Measurements from ENCODE around the gene ADGRV1.
A peak's percentile ranks its signal among the peaks of the same experiment; 100 is the strongest.
"Not testable (repeated sequence)": the region's sequence is repeated elsewhere in the genome, so short reads cannot be mapped to it uniquely, and the experiment has no call there.

Gene ADGRV1

DNA sequence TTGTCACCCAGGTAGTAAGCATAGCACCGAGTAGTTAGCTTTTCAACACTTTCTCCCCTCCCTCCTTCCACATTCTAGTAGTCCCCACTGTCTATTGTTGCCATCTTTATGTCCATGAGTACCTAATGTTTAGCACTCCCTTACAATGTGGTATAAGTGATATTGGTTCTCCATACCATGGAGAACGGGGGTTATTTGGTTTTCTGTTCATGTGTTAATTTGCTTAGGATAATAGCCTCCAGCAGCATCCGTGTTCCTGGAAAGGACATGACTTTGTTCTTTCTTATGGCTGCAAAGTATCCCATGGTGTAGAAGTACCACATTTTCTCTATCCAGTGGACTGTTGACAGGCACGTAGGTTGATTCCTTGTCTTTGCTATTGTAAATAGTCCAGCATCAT, 353.9 kb downstream of the ADGRV1 start:
- FAIRE-seq, result no peak

DNA sequence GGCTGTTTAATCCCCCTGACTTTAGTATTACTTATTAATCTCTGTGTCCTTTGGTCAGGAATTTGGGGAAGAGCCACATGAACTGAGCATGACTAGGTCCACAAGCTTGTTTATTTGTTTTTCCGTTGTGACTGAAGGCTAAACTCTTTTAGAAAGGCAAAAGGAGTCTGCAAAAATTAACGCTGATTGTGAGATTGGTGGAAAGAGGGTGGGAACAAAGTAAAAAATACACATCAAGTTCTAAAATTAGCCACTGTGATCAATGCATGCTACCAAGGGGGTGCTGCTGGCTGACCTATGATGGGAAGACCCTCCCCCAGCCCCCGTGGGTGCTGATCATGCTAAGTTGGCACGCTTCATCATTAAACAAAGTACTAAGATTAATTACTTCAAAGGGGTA, 356.8 kb downstream of the ADGRV1 start:
- FAIRE-seq, result no peak

DNA sequence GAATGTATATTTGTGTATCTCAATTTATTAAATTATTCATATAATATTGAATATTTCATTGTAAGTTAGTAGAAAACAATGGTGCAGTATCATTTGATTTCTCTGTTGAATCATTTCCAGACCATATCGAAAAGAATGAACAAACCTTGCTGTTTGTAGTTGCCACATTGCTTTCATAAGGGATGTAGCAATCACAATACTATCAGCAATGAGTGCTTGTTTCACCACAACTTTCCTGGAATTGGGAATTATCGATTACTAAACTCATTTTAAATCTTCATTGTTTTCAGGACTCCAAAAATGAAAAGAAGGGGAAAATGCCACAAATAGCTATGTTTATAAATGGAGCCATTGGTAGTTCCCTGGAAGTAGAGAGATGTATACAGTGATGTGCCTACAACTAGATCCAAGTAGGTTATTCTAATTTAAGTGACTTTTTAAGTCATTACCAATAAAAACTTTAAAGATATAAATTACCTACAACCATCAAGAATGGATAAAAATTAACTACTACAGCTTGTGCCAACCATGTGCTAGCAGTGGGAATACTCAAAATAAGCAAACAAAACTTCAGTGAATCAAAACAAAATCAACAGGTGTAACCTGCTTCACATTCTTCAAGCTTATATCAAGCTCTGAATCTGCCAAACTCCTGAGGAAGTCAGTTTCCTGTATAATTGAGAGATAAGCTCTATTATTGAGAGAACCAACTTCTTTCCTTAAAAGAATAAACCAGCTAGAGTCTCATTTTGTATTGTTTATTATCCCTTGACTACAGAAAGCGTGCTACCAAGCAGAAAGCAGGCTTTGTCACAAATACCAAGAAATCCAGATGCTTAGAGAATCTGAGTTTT, 358.6 kb downstream of the ADGRV1 start:
- no peak for FAIRE-seq

DNA sequence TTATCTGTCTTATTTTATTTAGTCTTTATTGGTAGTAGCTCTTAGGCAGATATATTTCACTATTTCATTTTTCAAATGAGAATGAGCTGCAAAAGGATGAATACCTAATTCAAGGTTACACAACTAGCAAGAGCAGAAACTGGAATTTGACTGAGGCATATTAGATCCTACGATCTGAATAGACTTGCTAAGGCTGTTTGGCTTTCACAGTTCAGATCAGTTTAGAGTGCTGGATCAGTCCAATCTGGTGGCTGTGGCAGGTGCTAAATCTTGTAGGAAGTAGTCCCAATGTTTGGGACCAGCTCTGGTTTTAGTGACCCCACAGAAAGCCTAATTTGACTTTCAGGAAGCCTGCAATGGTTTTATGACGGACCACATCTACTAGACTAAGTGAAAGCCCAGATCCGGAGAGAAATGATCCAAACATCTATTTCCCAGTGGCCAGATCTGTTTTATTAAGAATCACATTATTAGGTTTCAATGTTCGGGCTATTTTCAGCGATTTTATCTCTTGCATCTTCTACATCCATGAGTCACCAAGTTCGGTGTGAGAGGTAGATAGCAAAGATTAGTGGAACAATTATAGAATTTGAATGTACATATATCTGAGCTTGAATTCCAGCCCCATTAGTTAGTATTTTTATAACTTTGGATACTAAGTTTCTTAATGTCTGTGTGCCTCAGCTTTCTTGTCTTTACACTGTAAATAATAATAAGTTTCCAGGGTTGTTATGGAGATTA, 359.5 kb downstream of the ADGRV1 start:
- FAIRE-seq, result no peak

DNA sequence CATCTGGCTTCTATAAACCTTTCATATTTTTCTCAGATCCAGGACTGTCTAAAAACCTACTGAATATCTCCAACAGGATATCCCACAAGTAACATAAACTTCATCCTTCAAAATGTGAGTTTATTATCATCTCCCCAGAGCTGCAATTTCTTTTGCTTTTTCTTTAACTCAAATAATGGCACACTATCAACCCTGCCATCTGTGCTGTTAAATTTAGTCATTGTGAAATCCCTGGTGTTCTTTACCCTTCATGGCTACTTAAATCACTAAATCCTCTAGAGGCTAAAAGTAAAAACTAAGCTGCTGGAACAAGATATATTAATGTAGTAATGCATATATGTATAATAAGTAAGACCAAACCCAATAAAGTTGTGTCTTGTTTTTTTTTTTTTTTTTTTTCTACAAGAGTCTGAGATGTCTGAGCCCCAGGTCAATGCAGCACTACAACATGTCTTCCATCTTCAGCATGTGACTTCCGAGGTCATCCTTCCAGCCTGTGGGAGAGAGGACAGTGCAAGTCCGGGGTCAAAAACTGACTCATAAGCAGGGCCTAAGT, 362.9 kb downstream of the ADGRV1 start:
- no peak for FAIRE-seq

DNA sequence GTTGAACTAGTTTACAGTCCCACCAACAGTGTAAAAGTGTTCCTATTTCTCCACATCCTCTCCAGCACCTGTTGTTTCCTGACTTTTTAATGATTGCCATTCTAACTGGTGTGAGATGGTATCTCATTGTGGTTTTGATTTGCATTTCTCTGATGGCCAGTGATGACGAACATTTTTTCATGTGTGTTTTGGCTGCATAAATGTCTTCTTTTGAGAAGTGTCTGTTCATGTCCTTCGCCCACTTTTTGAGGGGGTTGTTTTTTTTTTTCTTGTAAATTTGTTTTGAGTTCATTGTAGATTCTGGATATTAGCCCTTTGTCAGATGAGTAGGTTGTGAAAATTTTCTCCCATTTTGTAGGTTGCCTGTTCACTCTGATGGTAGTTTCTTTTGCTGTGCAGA, 365.6 kb downstream of the ADGRV1 start:
- not testable (repeated sequence) for FAIRE-seq

DNA sequence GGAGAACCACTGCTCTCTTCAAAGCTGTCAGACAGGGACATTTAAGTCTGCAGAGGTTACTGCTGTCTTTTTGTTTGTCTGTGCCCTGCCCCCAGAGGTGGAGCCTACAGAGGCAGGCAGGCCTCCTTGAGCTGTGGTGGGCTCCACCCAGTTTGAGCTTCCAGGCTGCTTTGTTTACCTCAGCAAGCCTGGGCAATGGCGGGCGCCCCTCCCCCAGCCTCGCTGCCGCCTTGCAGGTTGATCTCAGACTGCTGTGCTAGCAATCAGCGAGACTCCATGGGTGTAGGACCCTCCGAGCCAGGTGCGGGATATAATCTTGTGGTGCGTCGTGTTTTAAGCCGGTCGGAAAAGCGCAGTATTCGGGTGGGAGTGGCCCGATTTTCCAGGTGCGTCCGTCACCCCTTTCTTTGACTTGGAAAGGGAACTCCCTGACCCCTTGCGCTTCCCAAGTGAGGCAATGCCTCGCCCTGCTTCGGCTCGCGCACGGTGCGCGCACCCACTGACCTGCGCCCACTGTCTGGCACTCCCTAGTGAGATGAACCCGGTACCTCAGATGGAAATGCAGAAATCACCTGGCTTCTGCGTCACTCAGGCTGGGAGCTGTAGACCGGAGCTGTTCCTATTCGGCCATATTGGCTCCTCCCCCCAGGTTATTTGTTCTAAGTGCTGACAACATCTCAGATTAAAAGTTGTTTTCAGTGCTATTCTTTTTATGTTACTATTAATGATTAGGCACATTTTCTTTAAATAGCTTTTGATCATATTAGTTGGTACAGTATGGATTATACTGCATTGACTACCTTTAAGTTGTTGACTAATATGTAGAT, 370.6 kb downstream of the ADGRV1 start:
- FAIRE-seq, result not testable (repeated sequence)

DNA sequence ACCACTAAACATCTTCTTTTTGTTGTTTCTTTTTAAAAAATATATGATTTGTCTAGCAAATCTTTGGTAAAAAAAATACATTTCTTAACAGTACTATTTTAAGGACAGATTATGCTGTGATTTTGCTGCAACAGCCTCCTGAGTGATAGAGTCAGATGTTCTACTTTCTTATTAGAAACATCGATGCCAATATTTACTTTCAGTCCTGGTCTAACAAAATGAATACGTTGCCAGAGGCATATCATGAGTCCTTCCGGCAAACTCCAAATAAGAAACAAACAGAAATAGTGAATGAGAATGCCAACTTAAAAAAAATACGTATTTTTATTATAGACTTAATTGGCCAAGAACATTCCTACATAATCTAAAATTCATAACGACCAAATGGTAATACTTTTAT, 371.5 kb downstream of the ADGRV1 start:
- no peak for FAIRE-seq

DNA sequence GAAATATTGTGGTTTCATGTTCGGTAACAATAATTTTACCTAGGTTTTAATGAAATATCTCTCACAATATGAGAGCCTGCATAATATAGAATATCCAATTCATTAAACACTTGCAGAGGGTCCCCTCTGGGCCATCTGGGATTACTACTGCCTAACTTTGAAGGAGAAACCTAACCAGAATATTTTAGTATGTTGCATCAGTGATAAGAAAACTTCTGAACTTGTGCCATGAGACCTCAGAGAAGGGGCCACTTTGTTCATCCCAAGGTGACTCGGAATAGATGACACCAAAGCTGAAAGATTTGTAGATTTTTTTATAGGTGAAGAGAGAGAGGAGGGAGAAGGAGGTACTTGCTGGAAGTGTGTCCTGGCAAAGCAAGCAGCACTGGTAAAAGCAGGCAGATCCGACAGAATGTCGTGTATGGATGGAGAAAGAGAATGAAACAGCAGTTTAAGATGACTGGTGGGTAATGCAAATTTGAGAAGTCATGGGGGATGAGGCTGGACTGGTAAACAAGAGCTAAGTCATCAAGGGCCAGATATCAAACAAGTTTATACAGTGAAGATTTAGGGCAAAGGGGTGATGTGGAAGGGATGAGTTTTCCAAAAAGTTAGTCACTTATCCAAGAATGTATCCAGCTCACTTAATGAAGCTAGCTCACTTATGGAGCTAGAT, 372.3 kb downstream of the ADGRV1 start:
- FAIRE-seq, result no peak

DNA sequence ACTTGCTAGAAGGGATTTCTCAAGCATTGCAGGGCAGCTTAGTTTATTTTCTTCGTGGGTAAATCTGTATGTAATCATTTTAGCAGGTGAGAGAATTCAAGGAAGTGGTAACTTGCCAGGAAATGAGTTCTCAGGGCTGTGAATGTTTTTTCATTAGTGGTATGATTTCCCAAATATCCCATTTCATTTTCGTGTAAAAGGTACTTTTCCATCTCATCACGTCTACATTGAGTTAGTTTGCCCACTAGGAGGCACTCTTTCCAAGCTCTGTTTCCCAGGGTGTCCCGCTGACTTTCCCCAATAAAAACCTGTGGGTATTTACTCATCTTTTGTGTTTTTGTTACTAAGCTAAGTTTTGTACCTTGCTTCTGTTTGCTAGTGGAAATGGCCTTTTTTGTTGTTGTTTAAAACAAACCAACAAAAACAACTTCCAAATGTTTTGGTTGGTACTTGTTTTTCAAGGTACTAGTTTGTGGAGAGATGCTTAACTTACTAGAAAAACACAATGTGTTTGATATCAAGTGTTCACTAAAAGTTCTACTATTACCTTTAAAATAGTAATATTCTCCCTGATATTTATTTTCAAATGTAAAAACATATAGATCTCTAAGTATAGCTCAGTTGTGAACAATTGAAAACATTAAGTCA, 373.6 kb downstream of the ADGRV1 start:
- peak; percentile 66 for FAIRE-seq

DNA sequence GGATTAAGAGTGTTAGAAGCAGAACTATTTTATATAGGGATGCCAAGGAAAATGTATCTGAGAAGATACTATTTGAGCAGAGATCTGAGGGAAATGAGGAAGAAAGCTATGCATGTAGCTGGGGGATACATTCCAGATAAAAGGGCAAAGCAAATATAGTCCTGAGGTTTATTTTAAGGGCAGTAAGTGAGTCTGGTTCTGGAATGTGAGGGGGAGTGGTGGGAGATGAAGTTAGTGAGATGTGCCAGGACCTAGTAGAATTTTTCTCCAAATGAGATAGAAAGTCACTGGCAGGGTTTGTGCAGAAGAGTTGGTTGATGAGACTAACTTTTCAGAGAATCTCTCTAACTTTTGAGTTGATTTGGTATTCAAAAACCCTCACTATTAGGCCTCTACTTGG, 374.7 kb downstream of the ADGRV1 start:
- FAIRE-seq, result no peak

DNA sequence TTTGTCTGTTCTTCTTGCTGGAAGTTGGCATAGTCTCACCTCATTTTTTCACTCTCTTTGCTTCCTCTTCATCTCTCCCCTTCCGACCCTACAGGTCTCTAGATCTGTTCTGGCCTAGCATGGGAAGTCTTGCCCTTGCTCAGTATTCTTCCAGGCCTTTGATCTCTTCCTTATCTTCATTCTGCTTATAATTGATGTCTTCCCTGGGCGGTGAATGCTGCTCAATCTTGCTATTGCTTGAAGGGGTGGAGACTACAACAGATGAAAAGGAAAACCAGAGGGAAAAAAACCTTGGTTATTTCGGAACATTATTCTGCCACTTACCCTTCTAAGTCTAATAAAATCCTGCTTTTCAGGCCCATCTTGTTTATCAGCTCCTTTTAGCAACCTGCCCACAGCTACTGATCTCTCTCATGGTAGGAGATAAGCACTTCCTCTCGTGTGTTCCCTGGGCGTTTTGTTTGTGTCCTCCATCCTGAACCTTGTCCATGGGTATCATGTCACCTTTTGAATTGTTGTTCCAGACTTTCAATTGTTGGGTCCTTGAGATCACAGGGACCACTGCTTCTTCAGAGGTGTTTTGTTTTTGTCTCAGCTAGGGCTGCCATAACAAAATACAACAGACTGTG, 375.6 kb downstream of the ADGRV1 start:
- no peak for FAIRE-seq

DNA sequence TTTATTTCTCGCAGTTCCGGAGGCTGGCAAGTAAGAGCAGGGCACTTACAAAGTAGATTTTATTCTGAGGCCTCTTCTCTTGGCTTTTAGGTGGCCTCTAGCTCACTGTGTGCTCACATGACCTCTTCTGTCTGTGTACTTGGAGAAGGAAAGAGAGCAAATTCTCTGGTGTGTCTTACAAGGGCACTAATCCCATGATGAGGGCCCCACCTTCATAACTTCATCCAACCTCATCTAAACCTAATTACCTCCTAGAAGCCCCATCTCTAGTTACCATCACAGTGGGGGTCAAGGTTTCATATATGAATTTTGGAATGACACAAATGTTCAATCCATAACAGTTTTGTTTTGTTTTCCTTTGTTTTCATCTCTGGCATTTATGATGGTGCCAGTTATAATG, 376.1 kb downstream of the ADGRV1 start:
- FAIRE-seq, result no peak

DNA sequence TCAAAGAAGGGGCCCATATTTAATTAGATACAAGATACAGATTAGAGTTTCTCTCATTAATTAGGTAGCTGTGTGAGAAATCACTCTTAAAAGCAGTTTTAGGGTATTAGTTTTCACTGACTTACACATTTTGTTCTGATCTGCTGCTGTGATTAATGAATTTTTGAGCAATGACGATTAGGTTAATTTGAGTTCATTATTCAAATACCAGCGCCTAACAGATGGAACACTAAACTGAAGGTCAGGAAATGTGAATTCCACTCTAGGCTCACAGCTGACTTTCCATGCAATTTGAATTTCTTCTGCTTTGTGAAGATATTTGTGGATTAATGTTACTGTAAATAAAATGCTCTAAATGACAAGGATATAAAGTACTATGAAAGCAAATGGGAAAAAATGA, 380.6 kb downstream of the ADGRV1 start:
- FAIRE-seq, result no peak

DNA sequence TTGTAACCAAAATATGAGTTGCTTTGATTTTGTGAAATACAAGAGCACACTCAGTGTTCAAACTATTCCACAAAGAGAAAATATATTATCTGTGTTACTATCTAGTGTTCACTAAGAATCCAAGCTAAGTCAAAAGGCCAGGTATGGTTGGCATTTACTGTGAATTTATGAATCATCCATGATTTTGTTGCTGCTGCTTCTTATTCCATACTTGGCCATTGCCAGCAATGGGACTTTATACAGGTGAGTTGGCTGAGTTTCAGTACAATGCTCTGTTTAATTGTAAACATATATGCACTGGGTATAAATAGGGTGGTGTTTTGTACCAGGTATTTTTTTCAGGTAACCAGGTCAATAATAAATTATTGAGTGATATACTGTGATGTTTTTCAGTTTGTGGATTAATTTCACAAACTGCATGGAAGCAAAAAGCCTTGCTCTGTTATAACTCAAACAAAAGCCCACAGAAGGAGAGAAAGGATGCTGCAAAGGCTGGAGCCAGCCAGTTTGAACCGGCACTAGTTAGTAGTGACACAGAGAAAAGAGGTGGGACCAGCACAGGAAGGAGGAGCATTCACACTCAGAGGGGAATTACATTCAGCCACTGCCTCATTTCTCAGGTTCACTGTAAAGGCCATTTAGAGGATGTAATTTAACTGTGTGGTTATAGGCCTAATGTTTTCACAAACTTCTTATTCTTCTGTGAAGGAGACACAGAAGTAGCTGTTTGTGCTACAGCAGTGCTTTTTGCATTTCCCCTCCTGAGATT, 381.8 kb downstream of the ADGRV1 start:
- no peak for FAIRE-seq

DNA sequence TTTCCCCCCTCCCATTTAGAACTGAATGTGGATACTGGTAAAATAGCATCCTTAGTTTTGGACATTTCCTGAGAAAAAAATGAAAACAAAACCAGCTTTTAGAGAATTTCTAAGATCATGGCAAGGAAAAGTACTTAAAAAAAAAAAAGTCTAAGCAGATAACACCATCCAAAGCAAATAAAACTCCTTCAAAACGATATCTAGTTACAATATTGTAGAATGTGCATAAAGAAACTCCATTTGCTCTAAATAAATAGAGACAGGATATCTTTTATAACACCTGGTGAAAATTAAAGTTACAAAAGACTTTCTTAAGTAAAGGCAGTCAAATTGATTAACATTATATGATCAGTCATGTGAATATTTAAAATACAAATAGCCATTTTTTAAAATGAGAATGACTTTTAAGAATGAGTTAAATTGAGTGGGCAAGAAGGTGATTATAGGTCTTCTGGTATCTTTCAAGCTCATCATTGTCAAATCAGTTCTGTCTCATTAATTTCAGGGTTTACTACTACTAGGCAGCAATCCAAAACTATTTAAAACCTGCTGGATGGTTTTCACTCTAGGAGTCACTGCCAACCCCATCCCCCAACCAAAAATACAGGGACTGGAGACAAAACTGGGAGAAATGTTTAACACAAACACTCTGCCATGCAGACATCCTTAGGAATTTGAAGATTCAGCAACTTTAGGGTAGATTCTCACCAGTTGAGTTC, 382.6 kb downstream of the ADGRV1 start:
- FAIRE-seq, result no peak

DNA sequence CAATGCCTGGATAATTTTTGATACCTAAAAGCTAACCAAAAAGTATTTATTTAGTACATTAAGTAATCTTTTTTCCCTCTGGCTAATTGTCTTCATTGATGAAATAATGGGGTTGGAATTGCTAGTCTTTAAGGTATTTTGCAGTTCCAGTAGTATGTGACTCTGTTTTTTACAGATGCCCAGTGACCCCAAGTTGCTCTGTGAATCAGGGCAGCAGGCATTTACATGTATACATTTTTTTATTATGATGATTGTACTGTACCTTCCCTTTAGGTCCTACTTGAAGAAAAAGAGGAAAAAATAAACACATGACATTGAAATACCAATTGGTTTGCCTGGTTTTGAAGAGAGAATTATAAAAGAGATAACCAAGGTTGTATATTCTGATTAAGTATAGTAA, 385.5 kb downstream of the ADGRV1 start:
- FAIRE-seq, result no peak

DNA sequence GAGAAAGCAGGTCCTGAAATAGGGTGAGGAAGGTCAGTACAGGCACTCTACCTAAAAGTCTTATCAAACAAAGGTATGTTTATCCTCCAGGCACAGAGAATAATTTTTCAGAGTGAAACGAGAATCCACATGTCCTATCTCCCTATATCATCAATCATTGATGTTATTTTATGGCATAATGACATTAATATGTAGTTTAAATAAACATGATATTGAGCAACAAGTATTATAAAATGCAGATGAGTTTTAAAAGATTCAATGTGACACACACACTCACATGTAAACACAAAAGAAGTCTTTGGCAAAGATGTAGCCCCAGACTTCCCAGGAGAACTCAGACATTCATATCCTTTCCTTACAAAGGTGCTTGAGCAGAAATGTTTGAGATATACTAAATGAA, 389.1 kb downstream of the ADGRV1 start:
- no peak for FAIRE-seq

DNA sequence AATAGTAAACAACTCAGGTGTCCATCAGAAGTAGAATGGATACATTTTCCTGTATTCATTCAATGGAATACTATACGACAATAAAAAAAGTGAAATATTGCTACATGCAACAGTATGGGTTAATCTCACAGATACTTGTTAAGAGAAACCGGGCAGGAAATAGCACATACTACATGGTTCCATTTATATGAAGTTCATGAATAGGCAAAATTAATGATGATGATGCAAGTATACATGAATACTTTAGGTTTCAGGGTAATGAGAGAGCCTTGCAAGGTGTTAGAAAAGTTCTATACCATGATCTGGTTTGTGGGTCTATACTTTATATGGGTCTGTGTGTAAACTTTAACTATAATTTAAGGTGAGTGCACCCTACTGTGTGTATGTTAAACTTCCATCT, 390.4 kb downstream of the ADGRV1 start:
- no peak for FAIRE-seq

Measured in A204.1 (cell line).